Measurements from ENCODE around the gene STYK1.

The STYK1 gene

GRCh38 chr12:10571141-10571540, 102.7 kb downstream of the STYK1 start:
- DNase-seq (ENCODE audit: low read depth), result no peak

More at GRCh38 chr12:10571141-10571540, 102.7 kb downstream of the STYK1 start:
- no peak overlapping the region for H3K4me3 ChIP-seq (ENCODE audit: low read depth, low read length)
- TF ChIP-seq CTCF (IDR thresholded peaks at IDR 0.05; ENCODE audit: low read depth, low read length, missing control alignments), result no peak

Measured in GM12864 (cell line).